Kidney glomerular epithelial cell (primary cell): ENCODE data around the gene NUP35.
"Not testable (repeated sequence)": the region's sequence is repeated elsewhere in the genome, so short reads cannot be mapped to it uniquely, and the experiment has no call there.

Source experiments
- DNase-seq: peaks from one replicate; lab custom pipeline; 2025; lab: John Stamatoyannopoulos, UW

Gene NUP35

GRCh38 chr2:183148955-183149354 lies 24.7 kb downstream of the NUP35 start:
- DNase-seq: no peak

GRCh38 chr2:183149489-183149888 lies 25.2 kb downstream of the NUP35 start:
- DNase-seq: no peak

- not testable (repeated sequence) for DNase-seq
Observed at GRCh38 chr2:183152280-183152679, 28.0 kb downstream of the NUP35 start.

- DNase-seq: no peak
Observed at GRCh38 chr2:183153967-183154366, 29.7 kb downstream of the NUP35 start.

GRCh38 chr2:183154772-183155171 lies 30.5 kb downstream of the NUP35 start:
- not testable (repeated sequence) for DNase-seq

- no peak for DNase-seq
Observed at GRCh38 chr2:183157131-183157530, 32.9 kb downstream of the NUP35 start.

- no peak for DNase-seq
Observed at GRCh38 chr2:183162362-183162761, 38.1 kb downstream of the NUP35 start.

GRCh38 chr2:183163821-183164649 lies 39.8 kb downstream of the NUP35 start:
- no peak for DNase-seq

GRCh38 chr2:183164650-183165015 lies 40.4 kb downstream of the NUP35 start:
- peak; percentile 47 for DNase-seq

- no peak for DNase-seq
Observed at GRCh38 chr2:183166210-183166609, 42.0 kb downstream of the NUP35 start.

- DNase-seq: not testable (repeated sequence)
Observed at GRCh38 chr2:183166976-183167375, 42.7 kb downstream of the NUP35 start.

- no peak for DNase-seq
Observed at GRCh38 chr2:183172220-183172887, 48.1 kb downstream of the NUP35 start.

GRCh38 chr2:183179156-183179555 lies 54.9 kb downstream of the NUP35 start:
- DNase-seq: no peak

- DNase-seq: no peak
Observed at GRCh38 chr2:183185534-183185933, 61.3 kb downstream of the NUP35 start.

- DNase-seq: no peak
Observed at GRCh38 chr2:183186296-183186695, 62.1 kb downstream of the NUP35 start.

- DNase-seq: no peak
Observed at GRCh38 chr2:183186766-183187165, 62.5 kb downstream of the NUP35 start.

GRCh38 chr2:183192343-183192742 lies 68.1 kb downstream of the NUP35 start:
- DNase-seq: no peak

GRCh38 chr2:183193904-183194303 lies 69.7 kb downstream of the NUP35 start:
- DNase-seq: no peak

- DNase-seq: no peak
Observed at GRCh38 chr2:183195397-183195796, 71.2 kb downstream of the NUP35 start.

- no peak for DNase-seq
Observed at GRCh38 chr2:183195998-183196409, 71.8 kb downstream of the NUP35 start.

GRCh38 chr2:183204397-183204796 lies 80.2 kb downstream of the NUP35 start:
- no peak for DNase-seq

- peak; percentile 48 for DNase-seq
Observed at GRCh38 chr2:183207110-183207509, 82.9 kb downstream of the NUP35 start.

- no peak for DNase-seq
Observed at GRCh38 chr2:183209395-183210028, 85.3 kb downstream of the NUP35 start.
